Right ventricle myocardium superior (tissue), 1 donor: ENCODE results near the gene SH3RF2. TPM values are rescaled to one million over a fixed set of nuclear protein-coding genes. Genes with fewer than 3 reads are reported as not detected.
"Not testable (repeated sequence)": the region's sequence is repeated elsewhere in the genome, so short reads cannot be mapped to it uniquely, and the experiment has no call there.

Experiments used
- ATAC-seq: fragments of 200-7000 bp; cut with Tn5 transposase; one replicate; pipeline ENCODE4 v1.9.1; 2020; ENCODE audit warnings: mild to moderate bottlenecking; ENCODE audit not compliant: poor library complexity
- DNase-seq: peaks from one replicate; pipeline ENCODE4 v3.0.0-alpha.2; 2020
- intact Hi-C: fragments of 100-400 bp; cut with DNase I; formaldehyde crosslinking; loops from one replicate; pipeline ENCODE4 v1.11.2; 2022
- total RNA-seq: library from RNA; stranded (reverse); fragmentation: NEBNext Ultra II Directional; extraction: Animal tissue kit (Norgen Biotek cat#: 25700); gene quantifications from one replicate; pipeline ENCODE4 v1.2.1, GENCODE V29; 2021
- donor health status: DM: no; HTN: yes; CAD: no; lungs with severe emphysema.

The SH3RF2 gene
- total RNA-seq, 1 donor from 2014 or later = 309 TPM

GRCh38 chr5:146082798-146083197 lies 146.4 kb downstream of the SH3RF2 start:
- intact Hi-C loops = no loop called here
- ATAC-seq = no peak
- DNase-seq = no peak

DNA sequence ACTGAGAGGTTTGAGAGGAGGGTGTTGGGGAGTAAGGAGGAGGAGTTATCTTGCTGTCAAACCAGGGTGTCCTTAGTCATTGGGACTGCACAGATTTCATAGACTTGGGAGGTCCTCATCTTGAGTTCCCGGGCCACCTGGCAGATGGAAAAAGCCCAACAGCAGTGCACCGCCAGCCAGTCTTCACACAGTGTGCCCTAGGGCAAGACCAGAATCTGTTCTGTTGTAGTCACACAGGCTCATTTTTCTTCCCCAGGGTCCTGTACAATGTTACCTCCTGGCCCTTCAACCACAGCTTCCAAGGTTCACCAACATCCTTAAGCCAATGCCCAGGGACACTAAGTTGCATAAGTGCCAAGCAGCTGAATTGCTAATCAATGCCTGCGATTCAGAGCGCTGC lies 148.0 kb downstream of the SH3RF2 start:
- DNase-seq (no peak), ATAC-seq (no peak)
- intact Hi-C loops = no loop called here

DNA sequence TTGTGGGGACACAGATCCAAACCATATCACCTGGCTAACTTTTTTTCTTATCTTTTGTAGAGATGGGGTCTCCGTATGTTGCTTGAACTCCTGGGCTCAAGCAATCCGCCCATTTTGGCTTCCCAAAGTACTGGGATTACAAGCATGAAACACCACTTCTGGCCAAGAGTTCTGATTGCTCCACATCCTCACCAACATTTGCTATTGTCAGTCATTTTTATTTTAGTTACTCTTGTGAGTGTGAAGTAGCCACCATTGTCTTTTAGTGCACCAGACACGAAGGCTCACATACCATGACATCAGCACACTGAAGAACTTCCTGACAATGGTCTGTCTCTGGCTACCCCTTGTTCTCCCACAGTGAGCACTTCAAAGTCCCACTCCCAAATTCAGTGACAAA lies 151.7 kb downstream of the SH3RF2 start:
- no peak for DNase-seq
- intact Hi-C loops = no loop called here
- no peak for ATAC-seq

GRCh38 chr5:146089287-146089686 lies 152.9 kb downstream of the SH3RF2 start:
- DNase-seq (no peak), ATAC-seq (no peak)
- intact Hi-C loops = no loop called here

- DNase-seq (no peak), ATAC-seq (no peak)
- intact Hi-C loops = no loop called here
These were observed 155.5 kb downstream of the SH3RF2 start for GRCh38 chr5:146091881-146092280.

GRCh38 chr5:146098047-146098446 lies 161.7 kb downstream of the SH3RF2 start:
- DNase-seq (no peak), ATAC-seq (no peak)
- intact Hi-C loops = no loop called here

- DNase-seq (no peak), ATAC-seq (no peak)
- intact Hi-C loops = no loop called here
These were observed 165.3 kb downstream of the SH3RF2 start for GRCh38 chr5:146101646-146102045.

GRCh38 chr5:146103594-146103993 lies 167.2 kb downstream of the SH3RF2 start:
- DNase-seq (no peak), ATAC-seq (peak; percentile 96)
- intact Hi-C loops = no loop called here

GRCh38 chr5:146105477-146105876 lies 169.1 kb downstream of the SH3RF2 start, which contains the start of gene PLAC8L1:
TSS of gene PLAC8L1 (minus strand) at chr5:146105577. CDS start at chr5:146104311, 1,266 bp downstream.
- ATAC-seq = no peak
- intact Hi-C loops = no loop called here
- DNase-seq = no peak

DNA sequence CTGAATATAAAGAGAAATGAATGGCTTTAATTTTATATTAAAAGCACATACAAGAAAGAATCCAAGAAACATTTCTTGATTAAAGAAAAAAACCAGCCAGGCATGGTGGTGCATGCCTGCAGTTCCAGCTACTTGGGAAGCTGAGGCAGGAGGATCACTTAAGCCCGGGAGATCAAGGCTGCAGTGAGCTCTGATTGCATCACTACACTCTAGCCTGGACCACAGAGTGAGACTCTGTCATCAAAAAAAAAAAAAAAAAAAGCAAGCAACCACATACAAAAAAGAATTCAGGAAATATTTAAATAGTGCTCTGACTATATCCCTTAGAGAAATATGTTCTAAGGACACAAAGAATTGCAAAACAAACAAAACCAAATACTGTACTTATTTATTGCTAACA lies 171.5 kb downstream of the SH3RF2 start:
- no peak for ATAC-seq
- intact Hi-C loops = no loop called here
- no peak for DNase-seq

DNA sequence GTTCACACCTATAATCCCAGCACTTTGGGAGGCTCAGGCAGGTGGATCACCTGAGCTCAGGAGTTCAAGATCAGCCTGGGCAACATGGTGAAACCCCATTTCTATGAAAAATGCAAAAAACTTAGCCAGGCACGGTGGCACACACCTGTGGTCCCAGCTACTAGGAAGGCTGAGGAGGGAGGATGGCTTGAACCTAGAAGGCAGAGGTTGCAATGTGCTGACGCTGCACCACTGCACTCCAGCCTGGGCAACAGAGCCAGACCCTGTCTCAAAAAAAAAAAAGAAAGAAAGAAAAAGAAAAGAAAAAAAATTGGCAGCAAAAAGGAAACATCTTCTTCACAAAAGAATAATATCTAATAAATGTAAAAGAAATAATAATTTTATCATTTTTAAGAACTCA lies 172.5 kb downstream of the SH3RF2 start:
- intact Hi-C loops, DNase-seq, ATAC-seq: not testable (repeated sequence)

DNA sequence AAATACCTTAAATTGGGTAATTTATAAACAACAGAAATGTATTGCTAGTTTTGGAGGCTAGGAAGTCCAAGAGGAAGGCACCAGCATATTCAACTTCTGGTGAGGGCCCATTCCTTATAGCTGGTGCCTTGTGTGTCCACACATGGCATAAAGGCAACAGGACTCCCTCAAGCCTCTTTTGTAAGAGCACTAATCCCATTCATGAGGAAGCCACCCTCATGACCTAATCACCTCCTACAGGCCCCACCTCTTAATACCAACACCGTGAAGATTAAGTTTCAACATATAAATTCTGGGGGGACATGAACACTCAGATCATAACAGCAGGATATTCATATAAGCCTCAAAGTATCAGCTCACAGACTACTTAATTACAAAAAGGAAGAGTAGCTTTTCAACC lies 173.0 kb downstream of the SH3RF2 start:
- intact Hi-C loops = no loop called here
- DNase-seq (no peak), ATAC-seq (no peak)

DNA sequence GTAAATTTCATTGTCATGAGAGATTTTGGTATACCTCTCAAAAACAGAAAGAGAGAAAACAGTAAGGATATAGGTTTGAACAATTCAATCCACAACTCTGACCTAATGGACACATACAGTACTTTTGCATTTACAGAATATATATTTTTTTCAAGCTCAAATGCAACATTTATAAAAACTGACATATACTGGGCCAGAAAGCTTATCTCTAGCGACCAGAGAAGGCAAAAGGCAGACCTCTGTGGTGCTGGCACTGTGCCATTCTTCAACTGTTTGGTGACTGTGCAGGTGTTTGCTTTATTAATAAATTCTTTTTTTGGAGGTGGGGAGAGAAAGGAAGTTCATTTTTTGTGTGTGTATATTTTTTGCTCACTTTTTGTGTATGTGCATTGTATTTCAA lies 175.0 kb downstream of the SH3RF2 start:
- DNase-seq (no peak), ATAC-seq (no peak)
- intact Hi-C loops = no loop called here

DNA sequence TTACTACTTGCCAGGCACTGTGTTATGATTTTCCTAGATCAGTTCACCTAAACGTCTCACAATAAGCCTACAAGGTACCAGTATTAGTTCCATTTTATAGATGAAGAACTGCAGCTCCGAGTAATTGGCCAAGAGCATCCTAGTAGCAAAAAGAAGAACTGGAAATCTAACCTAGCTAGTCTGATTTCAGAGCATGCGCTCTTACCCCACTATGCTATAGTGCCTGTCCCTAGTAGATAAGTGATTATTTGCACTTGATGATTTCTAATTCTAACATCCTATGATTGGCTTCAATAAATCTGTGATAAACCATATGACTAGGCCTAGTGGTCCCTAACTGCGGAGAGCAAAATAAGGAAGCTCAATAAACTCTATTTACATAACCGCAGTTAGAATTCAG lies 176.1 kb downstream of the SH3RF2 start:
- ATAC-seq (no peak), DNase-seq (no peak)
- intact Hi-C loops = no loop called here

Other genes with a start within 250 kb of the SH3RF2 start
- 41.2 TPM for gene PRELID2, start 101.2 kb upstream of the SH3RF2 start, total RNA-seq
- gene GRXCR2, start 63.6 kb upstream of the SH3RF2 start, total RNA-seq = 9.6 TPM
- not detected for gene PLAC8L1, start 169.0 kb downstream of the SH3RF2 start, total RNA-seq
- 88.5 TPM for gene LARS1, start 246.1 kb downstream of the SH3RF2 start, total RNA-seq